GM23248 (cell line): ENCODE measurements around the gene ARHGAP24. TPM values are rescaled to one million over a fixed set of nuclear protein-coding genes. Genes with fewer than 3 reads are reported as not detected.

Experiments
- DNase-seq: peaks from one replicate; pipeline ENCODE4 v3.0.0-alpha.2; 2015
- H2AFZ ChIP-seq: fragments of 200-600 bp; sonication (generic); 2 replicates; pipeline ENCODE4 v1.6.1; 2016; ENCODE audit warnings: antibody characterized with exemption
- H3F3A ChIP-seq: fragments of 200-600 bp; sonication (generic); 2 replicates; pipeline ENCODE4 v1.6.1; 2016; ENCODE audit warnings: mild to moderate bottlenecking, antibody characterized with exemption, mixed run types; ENCODE audit not compliant: insufficient read depth
- H3K27ac ChIP-seq: fragments of 200-600 bp; sonication (generic); 2 replicates; pipeline ENCODE4 v1.5.1; 2016; ENCODE audit warnings: mild to moderate bottlenecking
- H3K27me3 ChIP-seq: fragments of 200-600 bp; sonication (generic); replicated peaks from 2 replicates; pipeline ENCODE4 v1.6.1; 2016; ENCODE audit warnings: mild to moderate bottlenecking; ENCODE audit not compliant: insufficient read depth
- H3K36me3 ChIP-seq: fragments of 200-600 bp; sonication (generic); 2 replicates; pipeline ENCODE4 v1.6.1; 2016; ENCODE audit warnings: low read depth, mild to moderate bottlenecking
- H3K4me1 ChIP-seq: fragments of 200-600 bp; sonication (generic); 2 replicates; pipeline ENCODE4 v1.6.1; 2016; ENCODE audit warnings: mild to moderate bottlenecking; ENCODE audit not compliant: insufficient read depth
- H3K4me2 ChIP-seq: fragments of 200-600 bp; sonication (generic); one replicate; pipeline ENCODE4 v1.6.1; 2016; ENCODE audit warnings: mild to moderate bottlenecking; ENCODE audit not compliant: unreplicated experiment
- H3K4me3 ChIP-seq: fragments of 200-600 bp; sonication (generic); 2 replicates; pipeline ENCODE4 v1.5.1; 2016; ENCODE audit warnings: mild to moderate bottlenecking
- H3K79me2 ChIP-seq: fragments of 200-600 bp; sonication (generic); 2 replicates; pipeline ENCODE4 v1.6.1; 2016; ENCODE audit warnings: mild to moderate bottlenecking; ENCODE audit not compliant: insufficient read depth
- H3K9ac ChIP-seq: fragments of 200-600 bp; sonication (generic); 2 replicates; pipeline ENCODE4 v1.6.1; 2016; ENCODE audit warnings: mild to moderate bottlenecking
- H3K9me2 ChIP-seq: fragments of 200-600 bp; sonication (generic); 2 replicates; pipeline ENCODE4 v1.6.1; 2016; ENCODE audit warnings: mixed run types, mild to moderate bottlenecking, moderate library complexity; ENCODE audit not compliant: insufficient read depth
- H3K9me3 ChIP-seq: fragments of 200-600 bp; sonication (generic); one replicate; pipeline ENCODE4 v1.6.1; 2017; ENCODE audit warnings: low read depth
- H4K20me1 ChIP-seq: fragments of 200-600 bp; sonication (generic); 2 replicates; pipeline ENCODE4 v1.6.0; 2016; ENCODE audit not compliant: insufficient read depth
- EZH2 ChIP-seq: fragments of 200-600 bp; sonication (generic); IDR thresholded peaks from 2 replicates; pipeline ENCODE4 v1.6.1; 2018; ENCODE audit warnings: antibody characterized with exemption, mild to moderate bottlenecking; ENCODE audit not compliant: insufficient read depth, poor library complexity, severe bottlenecking
- EZH2phosphoT487 ChIP-seq: fragments of 200-600 bp; sonication (generic); IDR thresholded peaks from 2 replicates; pipeline ENCODE4 v1.6.1; 2018; ENCODE audit warnings: antibody characterized with exemption, moderate library complexity, mild to moderate bottlenecking, low read depth; ENCODE audit not compliant: insufficient read depth
- WGBS, 2 experiments: methylation state at CpG; one replicate each; pipeline ENCODE4 v1.1.6; 2015 to 2017; ENCODE audit warnings: low lambda C conversion rate in 2 of 2, low coverage in 1 of 2; ENCODE audit errors: missing lambda C conversion rate in 2 of 2; 5-methylcytosine and 5-hydroxymethylcytosine counted together
- in situ Hi-C: fragments of 300-500 bp; cut with MboI; formaldehyde crosslinking; loops from 2 replicates; pipeline ENCODE4 v1.15.0; 2020
- polyA plus RNA-seq: library from polyadenylated mRNA; unstranded; fragments of >200 nt; fragmentation: Nextera tagmentation; extraction: Ambion mirVana; gene quantifications from 2 replicates; pipeline ENCODE4 v1.2.1, GENCODE V29; 2016
- total RNA-seq: library from RNA; depleted of rRNA; stranded (reverse); fragments of >200 nt; shearing (Covaris generic); gene quantifications from 2 replicates; pipeline ENCODE4 v1.2.3, GENCODE V29; 2014

ARHGAP24 gene
- total and polyA plus RNA-seq, 2 experiments from 2014 or later = 24.1 to 31.6 TPM

DNA sequence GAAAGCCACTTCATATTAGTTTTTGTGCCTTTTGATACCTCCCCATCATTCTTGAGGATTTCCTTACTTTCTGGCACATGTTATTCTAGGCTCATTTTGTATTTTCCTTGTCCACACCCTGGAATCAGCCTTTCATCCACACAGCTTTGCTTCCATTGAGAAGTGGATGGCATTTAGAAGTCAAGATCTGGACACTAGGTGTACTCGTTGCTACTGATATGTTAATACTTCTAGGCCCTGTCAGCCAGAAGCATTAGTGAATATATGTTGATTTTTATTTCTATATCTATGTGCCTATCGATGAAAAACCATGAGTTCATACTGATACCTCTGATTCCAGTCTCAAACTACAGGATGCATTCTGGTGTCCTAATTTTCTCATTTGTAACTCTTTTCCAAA lies 73.2 kb downstream of the ARHGAP24 start:
- DNase-seq = no peak
- H3K9me3 ChIP-seq = no peaks in the 10 kb centered on the region
- H2AFZ ChIP-seq = no peak overlapping the region
- in situ Hi-C loops = no loop called here
- no peak overlapping the region for H3K27ac ChIP-seq
- no peaks in the 10 kb centered on the region for H3K9me2 ChIP-seq
- no peaks in the 10 kb centered on the region for H4K20me1 ChIP-seq
- no peaks in the 10 kb centered on the region for H3K36me3 ChIP-seq
- H3K27me3 ChIP-seq = no peaks in the 10 kb centered on the region
- 90 to 91% methylated on average over 2 of the region's 2 CpGs for WGBS, 2 experiments
- no peak overlapping the region for H3K4me3 ChIP-seq
- H3K9ac ChIP-seq = no peak overlapping the region
- peaks cover 10% of the 10 kb centered on the region; the same call in 1 of the 2 replicates for H3K79me2 ChIP-seq
- H3K4me1 ChIP-seq = peaks cover 8% of the 10 kb centered on the region; the same call in 1 of the 2 replicates
- H3F3A ChIP-seq = no peaks in the 10 kb centered on the region; the same call in 1 of the 2 replicates
- no peak for TF ChIP-seq EZH2
- TF ChIP-seq EZH2phosphoT487 = no peak
- H3K4me2 ChIP-seq = no peak overlapping the region

DNA sequence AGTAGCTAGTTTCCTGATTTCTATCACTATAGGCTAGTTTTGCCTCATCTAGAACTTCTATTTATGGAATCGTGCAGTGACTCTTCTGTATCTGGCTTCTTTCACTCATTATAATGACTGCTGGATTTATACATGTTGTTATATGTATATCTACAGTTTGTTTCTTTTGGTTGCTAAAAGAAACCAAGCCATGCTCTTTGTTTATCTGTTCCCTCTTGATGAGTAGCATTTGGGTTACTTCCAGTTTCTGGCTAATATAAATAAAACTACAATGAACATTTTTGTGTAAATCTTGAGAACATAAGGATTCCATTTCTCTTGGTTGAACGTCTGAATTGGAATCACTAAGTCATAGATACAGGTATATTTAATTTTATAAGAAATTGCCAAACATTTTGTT lies 73.9 kb downstream of the ARHGAP24 start:
- H3K4me1 ChIP-seq = peaks cover 5% of the 10 kb centered on the region; the same call in 1 of the 2 replicates
- H3K4me2 ChIP-seq = no peak overlapping the region
- H3K4me3 ChIP-seq = no peak overlapping the region
- in situ Hi-C loops = no loop called here
- no peak overlapping the region for H3K27ac ChIP-seq
- no peak overlapping the region for H2AFZ ChIP-seq
- no peak for DNase-seq
- H3K9me3 ChIP-seq = no peaks in the 10 kb centered on the region
- H3K9ac ChIP-seq = no peak overlapping the region
- H3K36me3 ChIP-seq = no peaks in the 10 kb centered on the region
- 53 to 59% methylated on average over 2 of the region's 2 CpGs for WGBS, 2 experiments
- peaks cover 13% of the 10 kb centered on the region for H3K79me2 ChIP-seq
- no peaks in the 10 kb centered on the region for H3K9me2 ChIP-seq
- no peaks in the 10 kb centered on the region for H3K27me3 ChIP-seq
- no peaks in the 10 kb centered on the region for H4K20me1 ChIP-seq
- H3F3A ChIP-seq = no peaks in the 10 kb centered on the region; the same call in 1 of the 2 replicates
- TF ChIP-seq EZH2phosphoT487 (no peak), EZH2 (no peak)

DNA sequence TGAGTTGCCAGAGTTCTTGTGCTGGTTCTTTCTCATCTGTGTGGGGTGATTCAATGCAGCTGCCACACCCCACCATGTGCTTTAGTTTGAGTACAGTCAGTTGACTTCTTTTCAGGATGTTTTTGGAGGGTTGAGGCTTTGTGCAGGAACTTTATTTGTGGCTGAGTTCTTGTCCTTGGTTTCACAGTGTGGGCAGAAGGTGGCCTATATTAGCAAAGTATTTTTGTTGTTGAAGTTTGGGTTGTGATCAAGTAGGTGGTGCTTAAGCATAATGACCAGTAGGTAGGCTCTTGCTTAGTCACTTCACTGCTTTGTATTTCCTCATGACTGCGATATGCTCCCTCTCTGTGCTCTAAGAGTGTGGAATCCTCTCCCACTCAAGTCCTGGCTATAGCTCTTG lies 80.3 kb downstream of the ARHGAP24 start:
- Histone ChIP-seq H3K9me3 (no peaks in the 10 kb centered on the region), H3K9me2 (no peaks in the 10 kb centered on the region), H4K20me1 (no peaks in the 10 kb centered on the region), H3K4me2 (no peak overlapping the region), H3K9ac (no peak overlapping the region), H2AFZ (no peak overlapping the region), H3F3A (no peaks in the 10 kb centered on the region), H3K79me2 (peaks cover 18% of the 10 kb centered on the region), H3K4me3 (no peak overlapping the region), H3K4me1 (no peaks in the 10 kb centered on the region), H3K27ac (no peak overlapping the region), H3K27me3 (no peaks in the 10 kb centered on the region), H3K36me3 (no peaks in the 10 kb centered on the region)
- peak; percentile 47 for DNase-seq
- TF ChIP-seq EZH2phosphoT487 (no peak), EZH2 (no peak)
- in situ Hi-C loops = loop anchor here (25.0 kb wide), 1 partner anchor 93 kb away; no protein-coding TSS in a partner anchor
- 87 to 95% methylated on average over 1 of the region's 1 CpG for WGBS, 2 experiments

DNA sequence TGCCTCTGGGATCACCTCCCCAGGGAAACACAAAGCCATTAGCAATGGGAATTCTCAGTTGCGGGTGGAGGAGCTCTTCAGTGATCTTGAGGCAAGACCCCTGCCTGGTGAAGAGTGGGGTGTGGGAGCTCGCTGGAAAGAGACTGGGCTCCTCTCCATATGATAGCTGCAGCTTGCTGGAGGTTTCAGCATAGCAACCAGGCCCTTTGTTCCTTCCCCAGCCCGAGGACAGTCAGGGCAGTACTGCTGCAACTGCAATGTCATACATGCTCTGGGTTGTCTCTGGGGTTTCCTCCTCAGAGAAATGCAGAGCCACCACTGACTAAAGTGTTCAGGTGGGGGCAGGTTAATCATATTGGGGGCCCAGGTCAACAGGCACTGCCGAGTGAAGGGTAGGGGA lies 81.3 kb downstream of the ARHGAP24 start:
- WGBS, 2 experiments = 73 to 87% methylated on average over 4 of the region's 4 CpGs
- TF ChIP-seq EZH2phosphoT487 = no peak
- no peak for TF ChIP-seq EZH2
- H4K20me1 ChIP-seq = no peaks in the 10 kb centered on the region
- no peak overlapping the region for H3K9ac ChIP-seq
- H3K27ac ChIP-seq = no peak overlapping the region
- no peak overlapping the region for H3K4me2 ChIP-seq
- H2AFZ ChIP-seq = no peak overlapping the region
- H3K4me3 ChIP-seq = no peak overlapping the region
- H3K36me3 ChIP-seq = no peaks in the 10 kb centered on the region
- no peaks in the 10 kb centered on the region for H3F3A ChIP-seq
- H3K4me1 ChIP-seq = no peaks in the 10 kb centered on the region
- DNase-seq = no peak
- H3K27me3 ChIP-seq = no peaks in the 10 kb centered on the region
- H3K9me2 ChIP-seq = no peaks in the 10 kb centered on the region
- peaks cover 18% of the 10 kb centered on the region for H3K79me2 ChIP-seq
- H3K9me3 ChIP-seq = no peaks in the 10 kb centered on the region
- in situ Hi-C loops = loop anchor here (25.0 kb wide), 1 partner anchor 94 kb away; no protein-coding TSS in a partner anchor
